Astrocyte of the hippocampus (primary cell): Measurements from ENCODE around the gene COL4A4.

Experiments
- DNase-seq: peaks from one replicate; pipeline ENCODE4 v3.0.0; 2011; ENCODE audit warnings: low read depth, low spot score

COL4A4 gene

GRCh38 chr2:226983895-226984749 is 179.9 kb downstream of the COL4A4 start:
- DNase-seq = no peak

- DNase-seq = no peak
Measured at GRCh38 chr2:226981791-226982326, 182.1 kb downstream of the COL4A4 start.

DNA sequence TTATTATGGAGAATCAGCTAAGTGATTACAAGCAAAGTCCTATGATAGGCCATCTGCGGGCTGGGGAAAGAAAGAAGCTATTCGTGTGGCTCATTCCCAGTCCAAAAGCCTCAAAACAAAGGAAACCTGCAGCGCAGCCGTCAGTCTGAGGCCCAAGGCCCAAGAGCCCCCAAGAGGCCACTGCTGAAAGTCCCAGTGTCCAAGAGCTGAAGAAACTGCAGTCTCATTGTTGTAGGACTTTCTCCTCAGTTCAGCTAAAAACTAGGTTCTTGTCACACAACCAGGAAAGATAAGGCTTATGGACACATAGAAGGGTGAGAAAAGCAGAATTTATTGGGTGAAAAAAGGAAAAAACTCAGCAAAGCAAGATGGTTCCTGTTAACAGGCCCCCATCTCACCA is 185.0 kb downstream of the COL4A4 start:
- no peak for DNase-seq

DNA sequence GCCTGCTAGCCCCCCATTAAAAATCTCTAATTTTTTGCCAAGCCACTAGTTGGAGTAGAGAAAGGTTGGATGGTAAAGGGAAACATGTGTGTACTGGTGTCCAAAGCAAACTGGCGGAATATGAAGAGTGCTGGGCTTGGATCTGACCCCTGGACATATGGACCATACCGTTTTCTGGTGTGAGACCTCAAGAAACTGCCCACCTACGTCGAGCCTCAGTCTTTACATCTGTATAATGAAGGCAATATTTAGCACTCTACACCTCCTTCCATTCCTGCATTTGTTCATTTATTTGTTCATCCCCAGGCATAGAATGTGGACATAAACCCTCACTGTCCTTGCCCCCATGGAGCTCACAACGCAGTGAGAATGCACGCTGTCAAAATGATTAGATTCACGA is 185.7 kb downstream of the COL4A4 start:
- DNase-seq = no peak

DNA sequence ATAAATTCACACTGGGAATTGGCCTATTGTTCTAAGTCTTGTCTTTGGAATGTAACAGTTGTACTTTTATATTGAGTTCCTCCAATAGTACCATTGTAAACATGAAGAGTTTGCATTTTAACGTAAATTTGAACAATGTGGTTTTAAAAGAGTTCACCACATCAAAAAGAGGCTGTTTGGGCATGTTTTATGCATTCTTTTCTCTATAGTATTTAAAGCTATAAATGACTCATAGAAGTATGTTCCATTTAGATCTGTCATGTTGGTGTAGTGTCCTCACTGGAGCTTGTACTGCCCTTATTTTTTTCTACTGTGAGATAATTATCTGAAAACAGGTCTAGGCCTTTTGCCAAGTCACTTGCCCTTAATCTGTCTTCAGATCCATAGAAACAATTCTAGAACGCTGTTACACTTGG is 186.2 kb downstream of the COL4A4 start:
- DNase-seq = peak; percentile 60

DNA sequence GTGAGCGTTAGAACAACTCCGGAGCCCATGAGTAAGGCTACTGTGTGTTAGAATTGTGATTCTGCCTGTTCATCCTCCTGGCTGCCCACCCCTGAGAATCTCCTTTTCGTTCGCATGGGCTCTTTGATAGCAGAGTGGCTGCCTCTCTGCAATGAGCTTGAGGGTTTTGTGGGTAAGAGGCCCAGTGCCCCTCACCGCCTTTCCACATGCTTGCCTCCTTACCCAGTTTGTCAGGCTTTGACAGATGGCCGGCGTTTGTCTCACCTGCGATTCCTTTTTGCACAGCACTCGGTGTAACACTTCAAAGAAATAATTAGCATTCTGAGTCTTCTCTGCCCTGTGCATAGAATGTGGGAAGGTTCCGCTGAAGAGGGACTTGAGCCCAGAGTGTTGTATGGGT is 190.2 kb downstream of the COL4A4 start:
- DNase-seq = no peak

DNA sequence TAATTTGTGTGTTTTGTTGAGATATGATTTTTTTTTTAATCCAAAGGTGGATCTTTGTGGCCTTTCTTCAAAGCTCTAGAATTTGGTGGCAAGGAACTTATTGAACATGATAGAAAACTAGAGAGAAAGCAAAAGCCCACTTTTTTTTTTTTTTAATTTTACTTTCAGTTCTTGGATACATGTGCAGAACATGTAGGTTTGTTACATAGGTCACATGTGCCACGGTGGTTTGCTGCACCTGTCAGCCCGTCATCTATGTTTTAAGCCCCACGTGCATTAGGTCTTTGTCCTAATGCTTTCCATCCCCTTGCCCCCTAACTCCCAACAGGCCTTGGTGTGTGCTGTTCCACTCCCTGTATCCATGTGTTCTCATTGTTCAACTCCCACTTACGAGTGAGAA is 192.2 kb downstream of the COL4A4 start:
- DNase-seq = no peak

- no peak for DNase-seq
Measured at GRCh38 chr2:226971084-226971483, 192.9 kb downstream of the COL4A4 start.

- no peak for DNase-seq
Measured at GRCh38 chr2:226970362-226970761, 193.6 kb downstream of the COL4A4 start.

GRCh38 chr2:226969417-226970080 is 194.5 kb downstream of the COL4A4 start:
- DNase-seq = no peak

DNA sequence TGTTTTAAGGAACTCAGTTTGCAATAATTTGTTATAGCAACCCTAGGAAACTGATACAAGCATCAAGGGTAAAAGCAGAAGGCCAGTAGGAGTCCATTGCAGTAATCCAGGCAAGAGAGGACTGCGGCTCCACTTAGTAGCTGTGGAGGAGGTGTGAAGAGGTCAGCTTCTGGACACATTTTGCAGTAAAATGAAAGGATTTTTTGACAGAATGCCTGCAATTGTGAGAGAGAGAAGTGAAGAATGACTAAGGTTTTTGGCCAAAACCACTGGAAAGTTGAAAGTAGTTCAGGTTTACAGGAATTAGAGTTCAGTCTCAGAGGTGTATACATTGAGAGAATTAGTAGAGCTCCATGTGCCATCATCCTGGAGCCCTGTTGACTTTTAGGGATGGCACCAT is 198.6 kb downstream of the COL4A4 start:
- DNase-seq = peak; percentile 44

DNA sequence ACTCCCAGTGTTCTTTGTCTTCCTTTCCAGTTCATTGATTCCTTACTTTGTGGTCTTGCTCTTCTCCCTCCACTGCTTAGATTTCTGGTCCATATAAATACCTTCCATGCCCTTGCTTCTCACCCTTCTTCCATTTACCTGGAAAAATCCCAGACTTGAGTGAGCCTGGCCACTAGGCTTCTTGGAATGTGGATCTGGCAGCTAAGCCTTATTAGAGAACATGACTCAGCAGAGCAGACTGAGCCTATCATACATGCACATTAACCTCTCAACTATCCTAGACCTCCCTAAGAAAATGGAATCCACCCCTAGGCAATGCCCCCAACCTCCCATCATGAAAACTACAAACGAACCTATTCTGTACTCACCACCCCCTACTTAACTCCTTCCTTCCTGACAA is 200.5 kb downstream of the COL4A4 start:
- DNase-seq = peak; percentile 89

DNA sequence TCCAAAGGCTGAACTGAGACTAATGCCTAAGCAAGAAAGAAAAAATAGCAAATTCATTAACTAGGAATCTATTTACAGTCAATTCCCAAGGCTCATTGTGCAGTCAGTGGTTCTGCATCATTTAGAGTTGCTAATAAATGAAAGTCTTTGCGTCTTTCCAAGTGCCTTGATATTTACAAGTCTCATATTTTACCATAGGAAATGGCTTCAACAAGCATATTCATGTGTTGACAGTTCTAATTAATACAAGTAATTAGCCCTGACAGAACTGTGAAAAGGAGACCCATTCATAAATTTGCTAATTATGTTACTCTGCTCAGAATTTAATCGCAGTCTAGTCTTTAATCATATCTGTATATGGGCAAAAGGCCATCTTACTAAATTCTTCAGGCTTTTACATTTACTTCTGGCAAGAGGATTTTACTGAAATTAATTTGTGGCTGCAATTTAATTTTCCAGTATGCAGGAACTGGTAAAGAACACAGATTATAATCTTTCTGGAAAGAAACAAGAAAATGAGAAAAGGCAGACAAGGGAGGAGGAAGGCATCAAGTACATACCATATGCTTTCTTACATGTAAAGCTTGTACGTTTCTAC is 201.7 kb downstream of the COL4A4 start:
- DNase-seq = no peak

DNA sequence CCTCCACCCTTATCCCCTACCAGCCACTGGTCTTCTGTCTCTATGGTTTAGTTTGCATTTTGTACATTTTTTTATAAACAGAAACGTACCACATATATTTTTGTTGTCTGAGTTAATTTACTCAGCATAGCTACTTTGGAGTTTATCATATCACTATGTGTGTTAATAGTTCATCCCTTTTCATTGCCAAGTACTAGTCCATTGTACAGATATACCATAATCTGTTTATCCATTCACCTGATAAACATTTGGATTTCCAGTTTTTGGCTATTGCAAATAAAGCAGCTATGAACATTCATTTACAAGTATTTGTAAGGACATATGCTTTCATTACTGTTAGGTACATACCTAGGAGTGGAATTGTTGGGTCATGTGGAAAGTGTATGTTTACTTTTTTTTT is 204.6 kb downstream of the COL4A4 start:
- DNase-seq = no peak

DNA sequence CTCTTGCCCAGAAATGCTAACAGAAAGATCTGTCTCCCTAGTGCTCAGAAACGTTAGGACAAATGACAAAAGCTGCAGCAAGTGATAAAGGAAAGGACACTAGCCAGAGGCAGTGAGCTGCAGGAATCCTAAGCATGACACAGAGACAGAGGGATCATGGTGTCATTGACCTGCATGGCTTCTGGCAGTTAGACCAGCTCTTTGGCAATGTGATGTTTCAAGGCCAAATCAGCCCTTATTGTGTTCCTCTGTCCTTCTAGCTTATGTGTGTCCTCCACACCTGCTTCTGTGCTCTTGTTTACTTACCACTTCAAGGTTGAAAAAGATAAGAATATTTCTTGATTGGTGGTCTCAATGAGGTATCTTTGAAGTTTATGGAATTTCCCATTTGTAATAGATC is 207.3 kb downstream of the COL4A4 start:
- no peak for DNase-seq

DNA sequence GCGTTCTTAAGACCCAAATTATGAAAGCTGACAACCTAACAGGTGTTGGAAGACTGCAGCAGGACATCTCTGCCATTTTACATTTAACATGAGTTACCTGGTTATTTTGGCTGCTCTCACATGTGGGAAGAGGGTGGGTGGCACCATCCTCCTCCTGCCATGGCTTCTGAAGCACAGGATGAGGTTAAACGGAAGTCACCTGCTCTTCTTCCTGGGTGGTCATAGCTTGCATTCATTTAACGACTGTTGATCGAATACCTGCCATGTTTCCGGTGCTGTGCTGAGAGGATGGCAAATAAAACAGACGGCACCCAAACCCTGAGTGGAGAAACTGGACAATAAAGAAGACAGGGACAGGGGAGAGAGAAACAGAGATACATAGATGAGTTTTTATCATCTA is 210.2 kb downstream of the COL4A4 start:
- no peak for DNase-seq

GRCh38 chr2:226953206-226953605 is 210.8 kb downstream of the COL4A4 start:
- DNase-seq = peak; percentile 58
